Measurements from ENCODE around the gene ETV3. TPM values are rescaled to one million over a fixed set of nuclear protein-coding genes. Genes with fewer than 3 reads are reported as not detected.

The ETV3 gene
- total RNA-seq, 6 experiments from 2014 or later: 4.9 to 7.8 (median 6.5) TPM

DNA sequence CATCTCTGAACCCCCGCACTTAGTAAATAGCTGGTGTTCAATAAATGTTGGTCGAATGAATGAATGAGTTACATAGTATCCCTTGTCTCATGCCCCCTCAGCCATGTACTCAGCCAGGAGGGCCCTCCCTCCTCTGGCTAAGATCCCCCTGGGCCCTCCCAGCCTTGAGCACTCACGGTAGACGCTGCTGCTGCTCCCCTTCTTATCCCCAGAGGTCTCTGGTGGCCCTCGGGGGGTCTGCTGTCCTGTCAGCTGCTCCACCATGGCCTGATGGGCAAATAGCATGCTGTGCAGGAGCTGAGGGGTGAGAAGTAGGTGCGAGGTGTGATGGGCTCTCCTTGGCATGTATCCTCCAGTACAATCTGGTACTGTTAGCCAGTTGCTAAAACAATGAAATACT is 40.5 kb downstream of the ETV3 start:
- no peaks in the 10 kb centered on the region for H3K36me3 ChIP-seq
- no peak for DNase-seq
- H3K27me3 ChIP-seq: no peaks in the 10 kb centered on the region
- no peak overlapping the region for H3K4me3 ChIP-seq
- ATAC-seq: no peak
- TF ChIP-seq POLR2A (IDR thresholded peaks at IDR 0.05): no peak
- TF ChIP-seq, protein P1, sequence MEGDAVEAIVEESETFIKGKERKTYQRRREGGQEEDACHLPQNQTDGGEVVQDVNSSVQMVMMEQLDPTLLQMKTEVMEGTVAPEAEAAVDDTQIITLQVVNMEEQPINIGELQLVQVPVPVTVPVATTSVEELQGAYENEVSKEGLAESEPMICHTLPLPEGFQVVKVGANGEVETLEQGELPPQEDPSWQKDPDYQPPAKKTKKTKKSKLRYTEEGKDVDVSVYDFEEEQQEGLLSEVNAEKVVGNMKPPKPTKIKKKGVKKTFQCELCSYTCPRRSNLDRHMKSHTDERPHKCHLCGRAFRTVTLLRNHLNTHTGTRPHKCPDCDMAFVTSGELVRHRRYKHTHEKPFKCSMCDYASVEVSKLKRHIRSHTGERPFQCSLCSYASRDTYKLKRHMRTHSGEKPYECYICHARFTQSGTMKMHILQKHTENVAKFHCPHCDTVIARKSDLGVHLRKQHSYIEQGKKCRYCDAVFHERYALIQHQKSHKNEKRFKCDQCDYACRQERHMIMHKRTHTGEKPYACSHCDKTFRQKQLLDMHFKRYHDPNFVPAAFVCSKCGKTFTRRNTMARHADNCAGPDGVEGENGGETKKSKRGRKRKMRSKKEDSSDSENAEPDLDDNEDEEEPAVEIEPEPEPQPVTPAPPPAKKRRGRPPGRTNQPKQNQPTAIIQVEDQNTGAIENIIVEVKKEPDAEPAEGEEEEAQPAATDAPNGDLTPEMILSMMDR (IDR thresholded peaks at IDR 0.05): no peak
- intact Hi-C loops (cut with DNase I): no loop called here
- H3K9me3 ChIP-seq: no peaks in the 10 kb centered on the region
- WGBS (ENCODE audit: insufficient coverage, low coverage, low lambda C conversion rate, missing lambda C conversion rate): 82% methylated on average over 3 of the region's 6 CpGs
- no peaks in the 10 kb centered on the region for H3K4me1 ChIP-seq
- no peak overlapping the region for H3K27ac ChIP-seq

DNA sequence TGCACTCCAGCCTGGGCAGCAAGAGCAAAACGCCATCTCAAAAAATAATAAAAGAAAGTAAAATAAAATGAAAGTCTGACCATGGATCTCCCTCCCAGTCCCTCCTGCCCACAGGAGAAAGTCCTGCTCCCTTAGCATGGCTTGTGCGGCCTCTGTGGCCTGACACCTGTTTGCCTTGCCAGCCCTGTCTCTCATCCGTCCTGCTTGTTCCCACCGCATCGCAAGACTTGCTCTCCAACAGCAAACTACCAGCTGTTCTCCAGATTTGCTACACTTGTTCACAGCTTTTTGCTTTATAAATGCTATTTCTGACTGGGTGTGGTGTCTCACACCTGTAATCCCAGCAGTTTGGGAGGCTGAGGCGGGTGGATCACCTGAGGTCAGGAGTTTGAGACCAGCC is 41.3 kb downstream of the ETV3 start:
- H3K27ac ChIP-seq: no peak overlapping the region
- H3K4me1 ChIP-seq: no peaks in the 10 kb centered on the region
- 68% methylated on average over 3 of the region's 6 CpGs for WGBS (ENCODE audit: insufficient coverage, low coverage, low lambda C conversion rate, missing lambda C conversion rate)
- H3K27me3 ChIP-seq: no peaks in the 10 kb centered on the region
- H3K9me3 ChIP-seq: no peaks in the 10 kb centered on the region
- H3K36me3 ChIP-seq: no peaks in the 10 kb centered on the region
- intact Hi-C loops (cut with DNase I): no loop called here
- ATAC-seq (no peak), DNase-seq (no peak)
- H3K4me3 ChIP-seq: no peak overlapping the region
- TF ChIP-seq POLR2A (IDR thresholded peaks at IDR 0.05): no peak
- TF ChIP-seq, protein P1 (IDR thresholded peaks at IDR 0.05): no peak

DNA sequence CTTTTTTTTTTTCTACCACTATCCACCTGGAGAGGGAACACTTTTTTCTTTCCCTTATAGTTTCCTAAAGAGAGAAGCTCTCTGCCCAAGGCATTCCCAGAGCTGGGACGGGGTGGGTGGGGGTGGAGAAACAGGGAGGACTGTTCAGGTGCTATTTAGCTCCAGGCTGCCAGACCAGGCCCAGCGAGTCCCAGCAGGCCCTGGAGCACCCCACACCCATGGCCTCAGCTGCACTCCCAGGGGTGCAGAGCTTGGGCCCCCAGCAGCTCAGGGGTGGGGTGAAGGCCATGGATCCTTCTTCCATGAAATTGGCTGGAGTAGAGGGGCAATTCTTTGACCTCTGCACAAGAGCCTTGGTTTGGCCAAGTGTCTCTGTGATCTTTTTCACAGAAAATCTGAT is 42.6 kb downstream of the ETV3 start:
- TF ChIP-seq, protein P1 (IDR thresholded peaks at IDR 0.05): no peak
- TF ChIP-seq POLR2A (IDR thresholded peaks at IDR 0.05): no peak
- no peaks in the 10 kb centered on the region for H3K4me1 ChIP-seq
- H3K27ac ChIP-seq: no peak overlapping the region
- H3K9me3 ChIP-seq: no peaks in the 10 kb centered on the region
- intact Hi-C loops (cut with DNase I): no loop called here
- DNase-seq (no peak), ATAC-seq (no peak)
- H3K4me3 ChIP-seq: no peak overlapping the region
- H3K36me3 ChIP-seq: no peaks in the 10 kb centered on the region
- no peaks in the 10 kb centered on the region for H3K27me3 ChIP-seq
- WGBS (ENCODE audit: insufficient coverage, low coverage, low lambda C conversion rate, missing lambda C conversion rate): 93% methylated on average over 2 of the region's 2 CpGs

DNA sequence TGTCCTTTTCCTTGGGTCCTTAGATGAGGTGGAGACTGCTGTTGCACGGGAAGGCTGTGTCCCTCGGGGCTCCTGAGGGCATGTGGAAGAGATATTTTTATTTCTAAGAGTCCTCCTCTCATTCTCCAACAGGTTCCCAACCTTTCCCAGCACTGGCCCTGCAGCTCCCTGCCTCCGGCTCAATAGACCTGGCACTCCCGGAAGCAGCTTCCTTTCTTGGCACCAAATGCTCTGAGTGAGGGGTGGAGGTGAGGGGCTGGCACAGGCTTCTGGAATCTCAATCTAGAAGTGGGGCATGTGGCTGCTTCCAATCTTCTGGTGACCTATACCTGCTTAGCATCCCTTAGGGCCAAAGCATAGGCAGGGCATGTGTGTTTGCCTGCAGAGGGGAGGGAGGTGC is 43.1 kb downstream of the ETV3 start:
- no peak overlapping the region for H3K4me3 ChIP-seq
- ATAC-seq (no peak), DNase-seq (no peak)
- TF ChIP-seq POLR2A (IDR thresholded peaks at IDR 0.05): no peak
- TF ChIP-seq, protein P1 (IDR thresholded peaks at IDR 0.05): no peak
- no peaks in the 10 kb centered on the region for H3K9me3 ChIP-seq
- intact Hi-C loops (cut with DNase I): no loop called here
- no peak overlapping the region for H3K27ac ChIP-seq
- no peaks in the 10 kb centered on the region for H3K27me3 ChIP-seq
- H3K4me1 ChIP-seq: no peaks in the 10 kb centered on the region
- H3K36me3 ChIP-seq: no peaks in the 10 kb centered on the region
- 66% methylated on average over 3 of the region's 4 CpGs for WGBS (ENCODE audit: insufficient coverage, low coverage, low lambda C conversion rate, missing lambda C conversion rate)

DNA sequence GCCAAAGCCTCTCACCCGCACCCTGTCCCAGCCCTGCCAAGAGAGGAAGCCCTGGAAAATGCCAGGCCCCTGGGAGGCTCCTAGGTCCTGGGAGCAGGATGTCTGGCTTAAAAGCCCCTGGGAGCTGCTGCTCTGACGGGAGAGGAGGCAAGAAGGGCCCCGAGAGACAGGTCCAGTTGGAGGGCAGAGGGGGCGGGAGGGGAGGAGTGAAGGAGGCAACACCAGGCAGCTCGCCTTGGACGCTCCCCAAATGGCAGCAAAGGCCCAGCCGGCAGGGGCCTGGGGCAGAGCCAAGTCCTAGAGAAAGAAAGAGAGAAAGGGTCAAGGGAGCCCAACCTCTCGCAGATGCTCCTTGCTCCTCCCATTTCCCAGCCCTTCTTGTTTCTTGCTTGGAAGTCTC is 45.4 kb downstream of the ETV3 start:
- DNase-seq (no peak), ATAC-seq (no peak)
- TF ChIP-seq, protein P1 (IDR thresholded peaks at IDR 0.05): no peak
- no peak for TF ChIP-seq POLR2A (IDR thresholded peaks at IDR 0.05)
- Histone ChIP-seq H3K4me1 (peaks cover 0 to 5% (median 0%) of the 10 kb centered on the region in 4 donors), H3K4me3 (no peak overlapping the region), H3K27me3 (no peaks in the 10 kb centered on the region), H3K27ac (no peak overlapping the region), H3K9me3 (no peaks in the 10 kb centered on the region), H3K36me3 (no peaks in the 10 kb centered on the region)
- intact Hi-C loops (cut with DNase I): no loop called here
- 76% methylated on average over 3 of the region's 8 CpGs for WGBS (ENCODE audit: insufficient coverage, low coverage, low lambda C conversion rate, missing lambda C conversion rate)
